Uterus (tissue), 4 donors: Measurements from ENCODE around the gene CDK1. TPM values are rescaled to one million over a fixed set of nuclear protein-coding genes. Genes with fewer than 3 reads are reported as not detected.

Experiments used
- DNase-seq, 2 donors: peaks; one replicate each; pipeline ENCODE4 v3.0.0-alpha.2; 2019 to 2020
- H3K27ac ChIP-seq, 2 donors: fragments of 200-600 bp; sonication (generic); 1 replicate in 1 of 2; 2 replicates in 1 of 2; pipeline ENCODE4 v1.5.1; 2016 to 2018
- H3K27me3 ChIP-seq, 2 donors: fragments of 200-600 bp; sonication (generic); one replicate each; pipeline ENCODE4 v1.5.1; 2018 to 2019; ENCODE audit warnings: control low read depth in 1 of 2
- H3K36me3 ChIP-seq, 2 donors: fragments of 200-600 bp; sonication (generic); one replicate each; pipeline ENCODE4 v1.5.1; 2019; ENCODE audit warnings: control low read depth in 1 of 2
- H3K4me1 ChIP-seq, 2 donors: fragments of 200-600 bp; sonication (generic); one replicate each; pipeline ENCODE4 v1.5.1; 2018 to 2019; ENCODE audit warnings: control low read depth in 1 of 2
- H3K4me3 ChIP-seq, 2 donors: fragments of 200-600 bp; sonication (generic); 1 replicate in 1 of 2; 2 replicates in 1 of 2; pipeline ENCODE4 v1.5.1; 2018 to 2019; ENCODE audit warnings: mild to moderate bottlenecking in 1 of 2
- H3K9me3 ChIP-seq, 2 donors: fragments of 200-600 bp; sonication (generic); one replicate each; pipeline ENCODE4 v1.5.1; 2019; ENCODE audit warnings: control low read depth in 1 of 2
- POLR2A ChIP-seq, 2 donors: fragments of 450-650 bp; IDR thresholded peaks; one replicate each; pipeline ENCODE4 v1.6.1; 2016; ENCODE audit warnings: antibody characterized with exemption in 2 of 2, mild to moderate bottlenecking in 1 of 2, moderate library complexity in 1 of 2
- intact Hi-C: fragments of 100-400 bp; cut with DNase I; formaldehyde crosslinking; loops from one replicate; pipeline ENCODE4 v1.15.1; 2023; ENCODE audit warnings: low total_unique reads
- total RNA-seq, 4 donors: library from RNA; depleted of rRNA in 3 of 4; stranded (reverse); fragments of >200 nt in 3 of 4; gene quantifications; one replicate each; pipeline versions ENCODE4 v1.1.0 to v1.2.4, GENCODE V29; 2014 to 2023
- TF ChIP-seq, protein P1 (sequence below), 4 experiments: fragments of 200-600 bp in 2 of 4; fragments of 450-650 bp in 2 of 4; sonication (generic) in 2 of 4; IDR thresholded peaks; one replicate each; pipeline ENCODE4 v1.5.1; 2016 to 2019; ENCODE audit warnings: antibody characterized with exemption in 4 of 4, mild to moderate bottlenecking in 2 of 4, moderate library complexity in 1 of 4
- donor health status: DM: yes; HTN: yes; CAD: no.

Gene CDK1
- total RNA-seq, 4 donors from 2014 or later, result 3.5 to 98.9 TPM; not detected in 2

- intact Hi-C loops, result no loop called here
- no peaks in the 10 kb centered on the region for H3K36me3 ChIP-seq
- no peak for DNase-seq
- H3K27ac ChIP-seq, result no peak overlapping the region
- H3K27me3 ChIP-seq, result no peaks in the 10 kb centered on the region
- no peak overlapping the region for H3K4me3 ChIP-seq
- no peak for TF ChIP-seq POLR2A (IDR thresholded peaks at IDR 0.05)
- TF ChIP-seq, protein P1, sequence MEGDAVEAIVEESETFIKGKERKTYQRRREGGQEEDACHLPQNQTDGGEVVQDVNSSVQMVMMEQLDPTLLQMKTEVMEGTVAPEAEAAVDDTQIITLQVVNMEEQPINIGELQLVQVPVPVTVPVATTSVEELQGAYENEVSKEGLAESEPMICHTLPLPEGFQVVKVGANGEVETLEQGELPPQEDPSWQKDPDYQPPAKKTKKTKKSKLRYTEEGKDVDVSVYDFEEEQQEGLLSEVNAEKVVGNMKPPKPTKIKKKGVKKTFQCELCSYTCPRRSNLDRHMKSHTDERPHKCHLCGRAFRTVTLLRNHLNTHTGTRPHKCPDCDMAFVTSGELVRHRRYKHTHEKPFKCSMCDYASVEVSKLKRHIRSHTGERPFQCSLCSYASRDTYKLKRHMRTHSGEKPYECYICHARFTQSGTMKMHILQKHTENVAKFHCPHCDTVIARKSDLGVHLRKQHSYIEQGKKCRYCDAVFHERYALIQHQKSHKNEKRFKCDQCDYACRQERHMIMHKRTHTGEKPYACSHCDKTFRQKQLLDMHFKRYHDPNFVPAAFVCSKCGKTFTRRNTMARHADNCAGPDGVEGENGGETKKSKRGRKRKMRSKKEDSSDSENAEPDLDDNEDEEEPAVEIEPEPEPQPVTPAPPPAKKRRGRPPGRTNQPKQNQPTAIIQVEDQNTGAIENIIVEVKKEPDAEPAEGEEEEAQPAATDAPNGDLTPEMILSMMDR (IDR thresholded peaks at IDR 0.05), result no peak
- H3K9me3 ChIP-seq, result no peaks in the 10 kb centered on the region
- no peaks in the 10 kb centered on the region for H3K4me1 ChIP-seq
These were observed 10.9 kb upstream of the CDK1 start for GRCh38 chr10:60767424-60767823.

DNA sequence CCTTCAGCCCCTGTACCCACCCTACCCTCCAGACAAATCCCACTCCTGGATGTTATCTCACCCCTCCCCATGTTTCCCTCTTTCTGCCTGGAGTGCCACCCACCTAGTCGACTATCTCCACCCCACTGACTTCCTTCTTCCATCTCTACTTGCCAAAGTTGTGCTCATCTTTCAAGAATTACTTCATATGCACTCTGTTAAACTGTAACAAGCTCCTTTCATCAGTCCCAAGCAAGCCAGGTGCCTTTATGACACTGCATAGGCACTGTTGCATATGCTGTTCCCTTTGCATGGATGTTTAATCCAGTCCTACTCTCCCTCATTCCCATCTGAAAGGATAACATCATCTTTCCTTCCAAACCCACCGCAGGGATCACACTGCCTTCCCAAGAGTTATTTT lies 8.9 kb upstream of the CDK1 start:
- intact Hi-C loops, result no loop called here
- H3K9me3 ChIP-seq, result no peaks in the 10 kb centered on the region
- H3K27ac ChIP-seq, result no peak overlapping the region
- no peak overlapping the region for H3K4me3 ChIP-seq
- DNase-seq, result no peak
- H3K27me3 ChIP-seq, result no peaks in the 10 kb centered on the region
- no peaks in the 10 kb centered on the region for H3K36me3 ChIP-seq
- TF ChIP-seq, protein P1 (IDR thresholded peaks at IDR 0.05), result no peak
- no peak for TF ChIP-seq POLR2A (IDR thresholded peaks at IDR 0.05)
- no peaks in the 10 kb centered on the region for H3K4me1 ChIP-seq

DNA sequence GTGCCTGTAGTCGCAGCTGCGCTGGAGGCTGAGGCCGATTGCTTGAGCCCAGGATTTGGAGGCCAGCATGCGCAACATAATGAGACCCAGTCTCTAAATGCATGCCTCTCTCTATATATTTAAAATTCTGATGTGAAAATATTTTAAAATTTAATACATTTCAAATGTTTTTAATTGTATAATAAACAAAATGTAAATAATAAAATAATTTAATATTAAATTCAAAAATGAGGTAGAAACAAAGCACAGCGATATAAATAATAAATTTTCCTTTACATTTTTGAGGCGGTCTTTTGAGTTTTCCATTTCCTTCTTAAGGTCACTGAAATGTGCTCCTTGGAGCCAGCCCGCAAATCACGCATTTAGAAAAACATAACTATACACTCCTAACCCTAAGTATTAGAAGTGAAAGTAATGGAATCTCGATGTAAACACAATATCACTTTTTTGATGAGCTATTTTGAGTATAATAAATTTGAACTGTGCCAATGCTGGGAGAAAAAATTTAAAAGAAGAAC lies 523 bp upstream of the CDK1 start:
- no peak for TF ChIP-seq POLR2A (IDR thresholded peaks at IDR 0.05)
- TF ChIP-seq, protein P1 (IDR thresholded peaks at IDR 0.05), result no peak
- Histone ChIP-seq H3K9me3 (no peaks in the 10 kb centered on the region), H3K36me3 (no peaks in the 10 kb centered on the region), H3K4me1 (peaks cover 0 to 5% of the 10 kb centered on the region in 2 donors), H3K27ac (peak overlapping the region in 1 of 2 donors; percentile 42), H3K27me3 (no peaks in the 10 kb centered on the region), H3K4me3 (peak overlapping the region; percentile 44 to 61)
- no peak for DNase-seq
- intact Hi-C loops, result no loop called here

DNA sequence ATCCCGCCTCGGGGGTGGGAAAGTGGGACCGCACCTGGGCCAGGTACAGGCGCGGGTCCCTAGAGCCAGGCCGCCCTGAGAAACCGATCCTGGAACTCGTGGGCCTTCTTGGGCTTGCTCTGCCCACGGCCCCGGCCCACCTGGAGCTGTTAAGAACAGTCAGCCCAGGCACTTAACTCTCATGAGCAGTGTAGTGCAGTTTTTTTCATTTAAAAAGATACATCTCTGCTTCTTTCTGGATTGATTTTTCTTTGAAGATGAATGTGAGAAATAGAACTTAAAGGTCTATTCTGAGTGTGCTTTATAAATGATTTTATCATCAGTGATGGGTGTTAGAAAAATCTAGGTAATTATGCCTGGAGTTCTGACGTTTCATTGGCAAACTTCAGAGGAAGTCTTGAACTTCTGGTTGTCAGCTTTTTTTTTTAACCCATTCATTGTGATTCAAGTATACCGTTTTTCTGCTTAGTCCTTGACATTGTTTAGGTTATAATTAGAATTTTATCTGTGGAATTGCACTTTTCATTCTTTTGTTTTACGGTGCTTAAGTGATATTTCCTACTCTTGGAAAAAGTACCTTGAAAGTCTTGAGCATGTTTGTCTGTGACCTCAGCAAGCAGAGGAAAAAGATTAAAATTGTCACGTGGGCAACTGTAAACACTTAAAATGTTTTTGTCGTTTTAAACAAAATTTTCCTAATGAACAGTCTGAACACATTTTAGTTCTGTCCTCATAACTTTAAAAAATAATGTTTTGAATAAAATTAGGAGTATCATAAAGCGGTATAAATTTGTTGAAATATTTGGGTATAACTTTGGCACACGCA lies 906 bp downstream of the CDK1 start:
- Histone ChIP-seq H3K4me3 (peak overlapping the region; percentile 44 to 61), H3K9me3 (no peaks in the 10 kb centered on the region), H3K36me3 (no peaks in the 10 kb centered on the region), H3K4me1 (peaks cover 0 to 5% of the 10 kb centered on the region in 2 donors), H3K27me3 (no peaks in the 10 kb centered on the region), H3K27ac (no peak overlapping the region)
- DNase-seq, result no peak
- intact Hi-C loops, result no loop called here
- no peak for TF ChIP-seq POLR2A (IDR thresholded peaks at IDR 0.05)
- TF ChIP-seq, protein P1 (IDR thresholded peaks at IDR 0.05), result no peak

DNA sequence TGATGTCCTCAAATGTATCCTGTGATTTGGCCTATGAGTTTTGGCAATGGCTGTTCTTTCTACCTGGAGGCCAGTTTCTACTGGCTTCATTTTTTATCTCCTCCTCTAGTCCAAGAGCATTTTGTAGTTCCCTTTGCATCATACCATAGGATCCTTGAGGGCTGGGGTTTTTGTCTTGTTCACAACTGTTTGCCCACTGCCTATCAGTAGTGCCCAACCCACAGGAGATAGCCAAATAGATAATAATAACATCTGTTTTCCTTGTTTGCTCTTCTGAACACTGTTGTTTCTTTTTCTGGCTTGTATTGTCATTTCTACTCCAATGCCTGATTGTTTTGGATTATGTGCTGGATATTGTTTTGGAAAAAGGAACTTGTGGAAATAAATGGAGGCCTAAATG lies 3.4 kb downstream of the CDK1 start:
- Histone ChIP-seq H3K4me3 (no peak overlapping the region), H3K36me3 (no peaks in the 10 kb centered on the region), H3K27ac (no peak overlapping the region), H3K27me3 (no peaks in the 10 kb centered on the region), H3K4me1 (peaks cover 0 to 5% of the 10 kb centered on the region in 2 donors), H3K9me3 (no peaks in the 10 kb centered on the region)
- intact Hi-C loops, result no loop called here
- no peak for TF ChIP-seq POLR2A (IDR thresholded peaks at IDR 0.05)
- TF ChIP-seq, protein P1 (IDR thresholded peaks at IDR 0.05), result no peak
- no peak for DNase-seq
